H1 (cell line): ENCODE measurements around the gene SLC66A3.
A peak's percentile ranks its signal among the peaks of the same experiment; 100 is the strongest.

Source experiments
- CTCF ChIP-seq, 3 experiments: IDR thresholded peaks; 1 replicate in 2 of 3; 2 replicates in 1 of 3; pipeline versions ENCODE4 v1.5.1 to v1.6.1; 2011; ENCODE audit warnings: low read length in 3 of 3, mild to moderate bottlenecking in 3 of 3, inconsistent platforms in 2 of 3, low read depth in 1 of 3, moderate library complexity in 1 of 3; ENCODE audit not compliant: insufficient read depth in 1 of 3; ENCODE audit errors: control extremely low read depth in 1 of 3
- HDAC2 ChIP-seq, 2 experiments: fragments of 300-600 bp in 1 of 2; sonication (generic) in 1 of 2; IDR thresholded peaks; 2 replicates each; pipeline ENCODE4 v1.6.1; 2011 to 2012; ENCODE audit warnings: low read depth in 2 of 2, low read length in 2 of 2, mild to moderate bottlenecking in 2 of 2, moderate library complexity in 2 of 2, borderline replicate concordance in 1 of 2, inconsistent platforms in 1 of 2
- MAX ChIP-seq: IDR thresholded peaks from 2 replicates; pipeline ENCODE4 v1.6.1; 2012; ENCODE audit warnings: inconsistent platforms

- TF ChIP-seq MAX (no peak), HDAC2 (IDR thresholded peaks at IDR 0.05; ENCODE audit: borderline replicate concordance in 1 of 2, low read depth in 2 of 2, low read length in 2 of 2) (peak in 1 of 2 experiments; percentile 76; a peak in 1 of 4 replicates), CTCF (IDR thresholded peaks at IDR 0.05; ENCODE audit: control extremely low read depth in 1 of 3, insufficient read depth in 1 of 3, low read depth in 1 of 3, low read length in 3 of 3) (no peak)
These were observed at the start of gene SLC66A3 for GRCh38 chr2:11155381-11156035.
